KMS-11 (cell line): ENCODE data around the gene KATNAL1.

ENCODE experiments used
- H2AFZ ChIP-seq: fragments of 200-600 bp; sonication (generic); 2 replicates; pipeline ENCODE4 v1.6.1; 2016; ENCODE audit warnings: antibody characterized with exemption, mixed run types, low read depth
- H3K27ac ChIP-seq: fragments of 200-600 bp; sonication (generic); 2 replicates; pipeline ENCODE4 v1.6.1; 2016; ENCODE audit warnings: mild to moderate bottlenecking, mixed run types
- H3K27me3 ChIP-seq: fragments of 200-600 bp; sonication (generic); 2 replicates; pipeline ENCODE4 v1.6.1; 2017; ENCODE audit warnings: mild to moderate bottlenecking, low read depth, mixed run types, moderate library complexity; ENCODE audit not compliant: insufficient read depth
- H3K36me3 ChIP-seq: fragments of 200-600 bp; sonication (generic); 2 replicates; pipeline ENCODE4 v1.6.1; 2017; ENCODE audit warnings: mild to moderate bottlenecking, mixed run types; ENCODE audit not compliant: insufficient read depth
- H3K4me1 ChIP-seq: fragments of 200-600 bp; sonication (generic); 2 replicates; pipeline ENCODE4 v1.6.1; 2016; ENCODE audit warnings: mild to moderate bottlenecking, low read depth, mixed run types; ENCODE audit not compliant: poor library complexity, severe bottlenecking
- H3K4me2 ChIP-seq: fragments of 200-600 bp; sonication (generic); 2 replicates; pipeline ENCODE4 v1.7.0; 2016; ENCODE audit warnings: mild to moderate bottlenecking, mixed run types
- H3K4me3 ChIP-seq: fragments of 200-600 bp; sonication (generic); IDR thresholded peaks from 2 replicates; pipeline ENCODE4 v1.6.1; 2017; ENCODE audit warnings: low read depth, low read length, mixed read lengths; ENCODE audit not compliant: insufficient read depth
- H3K79me2 ChIP-seq: fragments of 200-600 bp; sonication (generic); 2 replicates; pipeline ENCODE4 v1.6.1; 2016; ENCODE audit warnings: low read depth, mixed run types; ENCODE audit not compliant: insufficient read depth
- H3K9ac ChIP-seq: fragments of 200-600 bp; sonication (generic); 2 replicates; pipeline ENCODE4 v1.6.1; 2016; ENCODE audit warnings: mild to moderate bottlenecking, mixed run types
- H4K20me1 ChIP-seq: fragments of 200-600 bp; sonication (generic); 2 replicates; pipeline ENCODE4 v1.6.1; 2016; ENCODE audit warnings: mild to moderate bottlenecking, mixed run types; ENCODE audit not compliant: insufficient read depth
- TF ChIP-seq, protein P1 (sequence below): fragments of 200-600 bp; sonication (generic); conservative IDR thresholded peaks from 2 replicates; pipeline ENCODE4 v1.6.1; 2017; ENCODE audit warnings: low read depth, mild to moderate bottlenecking, antibody characterized with exemption, low read length, moderate library complexity, mixed read lengths

KATNAL1 gene

DNA sequence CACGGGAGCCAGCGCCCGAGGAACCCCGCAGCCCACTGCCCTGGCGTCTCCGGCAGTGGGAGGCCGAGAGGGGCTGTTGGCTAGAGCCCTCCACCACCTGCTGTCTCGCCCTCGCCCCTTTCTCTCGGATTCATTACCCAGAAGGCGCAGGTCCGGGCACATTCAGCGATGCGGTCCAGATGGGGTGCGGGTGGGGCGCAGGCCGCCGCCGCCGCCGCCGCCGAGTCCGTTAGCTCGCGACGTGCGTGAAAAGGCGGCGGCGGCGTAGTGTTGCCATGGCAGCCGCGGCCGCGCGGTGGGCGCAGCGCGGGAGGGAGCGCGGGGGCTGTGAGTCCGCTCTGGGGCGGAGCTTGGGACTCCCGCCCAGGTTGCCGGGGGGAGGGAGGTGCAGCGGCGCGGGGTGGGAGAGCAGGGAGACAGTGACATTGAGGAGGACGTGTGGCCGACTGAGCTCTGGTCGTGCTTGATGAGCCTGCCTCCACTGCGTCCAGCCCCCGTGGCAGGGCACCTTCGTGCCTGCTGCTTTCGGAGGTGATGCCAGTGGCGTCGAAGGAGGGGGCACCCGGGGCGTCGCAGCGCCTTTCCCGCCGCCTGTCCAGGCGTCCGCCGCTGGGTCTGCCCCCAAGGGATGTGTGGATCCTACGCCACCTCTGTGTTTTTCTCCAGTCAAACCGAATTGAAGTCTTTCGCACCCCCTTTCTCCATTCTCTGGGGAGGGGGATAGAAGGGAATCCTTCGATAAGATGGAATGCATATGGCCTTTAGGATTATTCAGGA, at the start of gene KATNAL1:
Gene KATNAL1 (minus strand): TSS at position 358 of the 777 bp plus-strand sequence. CDS start 23,774 bp downstream, outside the sequence.
- no peaks in the 10 kb centered on the region for H3K27me3 ChIP-seq
- peak within 1 kb of the TSS; percentile 75 for H2AFZ ChIP-seq
- H3K4me1 ChIP-seq: peaks cover 21% of the 10 kb centered on the region
- TF ChIP-seq, protein P1, sequence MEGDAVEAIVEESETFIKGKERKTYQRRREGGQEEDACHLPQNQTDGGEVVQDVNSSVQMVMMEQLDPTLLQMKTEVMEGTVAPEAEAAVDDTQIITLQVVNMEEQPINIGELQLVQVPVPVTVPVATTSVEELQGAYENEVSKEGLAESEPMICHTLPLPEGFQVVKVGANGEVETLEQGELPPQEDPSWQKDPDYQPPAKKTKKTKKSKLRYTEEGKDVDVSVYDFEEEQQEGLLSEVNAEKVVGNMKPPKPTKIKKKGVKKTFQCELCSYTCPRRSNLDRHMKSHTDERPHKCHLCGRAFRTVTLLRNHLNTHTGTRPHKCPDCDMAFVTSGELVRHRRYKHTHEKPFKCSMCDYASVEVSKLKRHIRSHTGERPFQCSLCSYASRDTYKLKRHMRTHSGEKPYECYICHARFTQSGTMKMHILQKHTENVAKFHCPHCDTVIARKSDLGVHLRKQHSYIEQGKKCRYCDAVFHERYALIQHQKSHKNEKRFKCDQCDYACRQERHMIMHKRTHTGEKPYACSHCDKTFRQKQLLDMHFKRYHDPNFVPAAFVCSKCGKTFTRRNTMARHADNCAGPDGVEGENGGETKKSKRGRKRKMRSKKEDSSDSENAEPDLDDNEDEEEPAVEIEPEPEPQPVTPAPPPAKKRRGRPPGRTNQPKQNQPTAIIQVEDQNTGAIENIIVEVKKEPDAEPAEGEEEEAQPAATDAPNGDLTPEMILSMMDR: no peak
- no peaks in the 10 kb centered on the region for H4K20me1 ChIP-seq
- H3K79me2 ChIP-seq: peaks cover 12% of the 10 kb centered on the region; the same call in 1 of the 2 replicates
- peak within 1 kb of the TSS; percentile 82; the same call in 1 of the 2 replicates for H3K9ac ChIP-seq
- no peaks in the 10 kb centered on the region for H3K36me3 ChIP-seq
- H3K4me2 ChIP-seq: peak within 1 kb of the TSS; percentile 74
- H3K27ac ChIP-seq: peak within 1 kb of the TSS; percentile 59
- no peak within 1 kb of the TSS for H3K4me3 ChIP-seq

- H3K27ac ChIP-seq: no peak overlapping the region
These were observed 48.5 kb upstream of the KATNAL1 start for GRCh38 chr13:30355839-30356238.

DNA sequence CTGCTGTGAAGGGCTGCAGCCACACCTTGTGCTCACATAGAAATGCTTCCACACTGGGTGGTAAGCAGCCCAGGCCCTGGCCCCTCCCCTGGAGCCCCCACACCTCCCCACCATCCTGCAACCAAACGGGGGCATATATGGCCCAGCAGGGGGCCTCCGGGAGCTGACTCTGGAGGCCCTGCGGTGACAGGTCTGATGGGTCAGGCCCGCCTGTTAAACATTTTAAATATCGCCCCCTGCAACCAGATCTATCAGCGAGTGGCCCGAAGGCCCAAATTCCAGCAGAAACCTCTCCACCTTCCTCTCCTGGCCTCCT, 48.0 kb upstream of the KATNAL1 start:
- Histone ChIP-seq H3K36me3 (no peaks in the 10 kb centered on the region), H3K79me2 (no peaks in the 10 kb centered on the region), H4K20me1 (no peaks in the 10 kb centered on the region), H3K27ac (no peak overlapping the region), H3K9ac (no peak overlapping the region), H3K4me1 (no peaks in the 10 kb centered on the region), H3K27me3 (no peaks in the 10 kb centered on the region), H3K4me2 (no peak overlapping the region), H2AFZ (no peak overlapping the region), H3K4me3 (no peak overlapping the region)
- TF ChIP-seq, protein P1: no peak

More at GRCh38 chr13:30355839-30356238, 48.5 kb upstream of the KATNAL1 start:
- TF ChIP-seq, protein P1: no peak
- H3K9ac ChIP-seq: no peak overlapping the region
- H4K20me1 ChIP-seq: no peaks in the 10 kb centered on the region
- no peak overlapping the region for H3K4me3 ChIP-seq
- no peaks in the 10 kb centered on the region for H3K27me3 ChIP-seq
- H3K36me3 ChIP-seq: no peaks in the 10 kb centered on the region
- H3K79me2 ChIP-seq: no peaks in the 10 kb centered on the region
- no peaks in the 10 kb centered on the region for H3K4me1 ChIP-seq
- no peak overlapping the region for H3K4me2 ChIP-seq
- no peak overlapping the region for H2AFZ ChIP-seq

DNA sequence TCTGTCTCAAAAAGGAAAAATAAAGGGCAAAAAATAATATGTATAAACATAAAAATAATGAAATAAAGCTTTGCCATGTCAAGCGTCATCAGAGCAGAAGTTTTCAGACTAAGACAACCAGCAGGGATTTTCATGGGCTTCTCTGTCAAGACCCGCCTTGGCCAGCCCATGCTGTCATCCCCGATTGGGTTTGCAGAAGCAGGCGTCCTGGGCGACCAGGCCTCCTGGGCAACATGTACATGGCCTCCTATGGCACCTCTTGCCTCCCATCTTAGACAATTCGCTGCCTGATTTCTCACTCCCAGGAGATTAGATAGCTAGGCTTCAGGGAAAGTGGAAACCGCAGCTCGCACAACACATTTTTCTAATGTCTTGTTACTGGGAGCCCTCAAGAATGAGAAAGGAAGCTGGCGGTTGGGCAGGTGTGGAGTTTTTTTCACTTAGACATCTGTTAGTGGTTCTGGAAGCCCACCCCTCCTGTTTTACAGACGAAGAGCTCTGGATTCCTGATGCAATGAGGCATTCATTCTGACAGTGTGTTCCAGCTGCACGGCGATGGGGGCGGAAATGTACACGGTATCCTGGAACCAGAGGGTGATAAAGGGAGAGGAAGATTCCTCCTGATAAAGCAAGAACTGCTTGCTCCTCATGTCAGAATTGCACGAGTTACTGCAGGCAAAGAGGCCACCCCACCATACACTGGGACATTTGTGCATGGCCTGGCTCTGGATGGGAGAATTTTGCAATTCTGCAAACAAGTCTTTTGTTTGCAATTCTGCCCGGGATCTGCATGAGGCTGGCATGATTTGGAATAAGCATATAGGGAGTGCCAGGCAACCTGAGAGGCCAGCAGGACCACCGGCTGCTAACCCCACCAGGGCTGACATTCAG, 47.4 kb upstream of the KATNAL1 start:
- H3K79me2 ChIP-seq: no peaks in the 10 kb centered on the region
- H3K4me2 ChIP-seq: no peak overlapping the region
- H3K4me1 ChIP-seq: no peaks in the 10 kb centered on the region
- no peaks in the 10 kb centered on the region for H4K20me1 ChIP-seq
- H3K27ac ChIP-seq: no peak overlapping the region
- H2AFZ ChIP-seq: no peak overlapping the region
- no peaks in the 10 kb centered on the region for H3K27me3 ChIP-seq
- TF ChIP-seq, protein P1: no peak
- H3K4me3 ChIP-seq: no peak overlapping the region
- no peak overlapping the region for H3K9ac ChIP-seq
- H3K36me3 ChIP-seq: no peaks in the 10 kb centered on the region
